ENCODE results near the gene SLC16A1. TPM values are rescaled to one million over a fixed set of nuclear protein-coding genes. Genes with fewer than 3 reads are reported as not detected.
"Not testable (repeated sequence)": the region's sequence is repeated elsewhere in the genome, so short reads cannot be mapped to it uniquely, and the experiment has no call there.

The SLC16A1 gene
- polyA plus RNA-seq, 3 donors, result 54.2 to 72.7 (median 54.6) TPM

DNA sequence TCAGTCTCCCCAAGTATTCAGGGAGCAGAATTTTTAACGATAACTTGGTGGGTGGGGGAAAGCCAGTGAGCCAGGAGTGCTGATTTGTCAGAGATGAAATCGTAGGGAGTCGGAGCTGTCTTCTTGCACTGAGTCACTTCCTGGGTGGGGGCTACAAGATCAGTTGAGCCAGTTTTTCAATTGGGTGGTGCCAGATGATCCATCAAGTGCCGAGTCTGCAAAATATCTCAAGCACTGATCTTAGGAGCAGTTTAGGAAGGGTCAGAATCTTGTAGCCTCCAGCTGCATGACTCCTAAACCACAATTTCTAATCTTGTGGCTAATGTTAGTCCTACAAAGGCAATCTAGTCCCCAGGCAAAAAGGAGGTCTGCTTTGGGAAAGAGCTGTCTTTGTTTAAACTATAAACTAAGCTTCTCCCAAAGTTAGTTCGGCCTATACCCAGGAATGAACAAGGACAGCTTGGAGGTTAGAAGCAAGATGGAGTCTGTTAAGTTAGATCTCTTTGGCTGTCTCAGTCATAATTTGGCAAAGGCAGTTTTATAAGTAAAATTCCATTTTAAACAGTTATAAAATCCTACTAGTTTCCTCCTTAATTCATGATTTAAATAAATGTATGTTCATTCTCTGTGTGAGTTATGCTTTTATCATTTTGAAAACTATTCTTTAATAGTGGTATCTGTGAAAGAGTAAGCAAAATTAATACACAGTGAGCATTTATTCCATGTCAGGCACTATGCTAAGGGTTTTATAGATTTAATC lies 51.7 kb downstream of the SLC16A1 start:
- DNase-seq (ENCODE audit: extremely low read depth in 1 of 11, low read depth in 9 of 11, low spot score in 4 of 11), result no peak

DNA sequence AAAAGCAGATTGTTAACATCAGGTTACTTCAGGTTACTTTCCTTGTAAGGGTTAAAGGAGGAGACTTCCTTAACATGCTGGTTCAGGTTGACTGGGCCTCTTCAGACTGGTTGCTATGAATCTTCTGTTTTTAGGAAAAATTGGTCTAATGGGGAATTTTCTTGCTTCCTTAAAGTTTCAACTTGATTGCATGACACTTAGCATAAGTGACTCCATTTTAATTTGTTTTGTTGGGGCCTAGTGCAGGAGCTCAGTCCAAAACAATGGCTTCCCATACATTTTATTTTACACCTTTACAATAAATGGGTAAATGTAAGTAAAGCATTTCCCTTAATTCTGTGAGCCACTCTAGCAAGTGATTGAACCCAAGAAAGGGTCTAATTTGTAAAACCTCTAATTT lies 53.8 kb downstream of the SLC16A1 start:
- DNase-seq (ENCODE audit: extremely low read depth in 1 of 11, low read depth in 9 of 11, low spot score in 4 of 11), result no peak

GRCh38 chr1:112901387-112901786 lies 54.6 kb downstream of the SLC16A1 start:
- DNase-seq (ENCODE audit: extremely low read depth in 1 of 11, low read depth in 9 of 11, low spot score in 4 of 11), result no peak

DNA sequence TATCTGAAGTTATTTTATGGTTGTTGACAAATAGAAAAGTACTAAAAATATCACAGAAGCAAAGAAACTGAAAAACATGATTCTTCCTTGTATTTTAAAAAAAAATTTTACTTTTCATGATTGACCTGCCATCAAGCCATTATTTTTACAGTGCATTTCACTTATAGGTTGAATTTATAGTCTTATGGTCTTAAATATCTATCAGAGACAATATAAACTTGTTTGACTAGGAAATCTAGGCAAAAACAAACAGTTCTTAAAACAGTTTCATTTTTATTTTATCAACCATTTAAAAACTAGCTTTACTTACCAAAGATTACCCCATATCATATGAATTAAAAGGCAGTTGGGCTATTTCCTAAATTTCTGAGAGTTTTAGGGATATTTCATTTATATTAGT lies 59.2 kb downstream of the SLC16A1 start:
- no peak for DNase-seq (ENCODE audit: extremely low read depth in 1 of 11, low read depth in 9 of 11, low spot score in 4 of 11)

DNA sequence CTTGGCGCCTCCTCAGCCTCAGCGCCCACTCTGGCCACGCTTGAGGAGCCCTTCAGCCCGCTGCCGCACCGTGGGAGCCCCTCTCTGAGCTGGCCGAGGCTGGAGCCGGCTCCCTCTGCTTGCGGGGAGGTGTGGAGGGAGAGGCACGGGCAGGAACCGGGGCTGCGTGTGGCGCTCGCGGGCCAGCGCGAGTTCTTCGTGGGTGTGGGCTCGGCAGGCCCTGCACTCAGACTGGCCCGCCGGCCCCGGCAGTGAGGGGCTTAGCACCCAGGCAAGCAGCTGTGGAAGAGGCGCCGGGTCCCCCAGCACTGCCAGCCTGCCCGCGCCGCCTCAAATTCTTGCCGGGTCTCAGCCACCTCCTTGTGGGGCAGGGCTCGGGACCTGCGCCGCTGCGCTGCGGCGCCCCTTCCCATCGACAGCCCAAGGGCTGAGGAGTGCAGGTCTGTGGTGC lies 61.4 kb downstream of the SLC16A1 start:
- no peak for DNase-seq (ENCODE audit: extremely low read depth in 1 of 11, low read depth in 9 of 11, low spot score in 4 of 11)

DNA sequence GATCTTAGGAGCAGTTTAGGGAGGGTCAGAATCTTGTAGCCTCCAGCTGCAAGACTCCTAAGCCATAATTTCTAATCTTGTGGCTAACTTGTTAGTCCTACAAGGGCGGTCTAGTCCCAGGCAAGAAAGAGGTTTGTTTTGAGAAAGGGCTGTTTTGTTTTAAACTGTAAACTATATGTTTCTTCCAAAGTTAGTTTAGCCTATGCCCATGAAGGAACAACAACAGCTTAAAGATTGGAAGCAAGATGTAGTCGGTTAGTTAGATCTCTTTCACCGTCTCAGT lies 62.0 kb downstream of the SLC16A1 start:
- no peak for DNase-seq (ENCODE audit: extremely low read depth in 1 of 11, low read depth in 9 of 11, low spot score in 4 of 11)

DNA sequence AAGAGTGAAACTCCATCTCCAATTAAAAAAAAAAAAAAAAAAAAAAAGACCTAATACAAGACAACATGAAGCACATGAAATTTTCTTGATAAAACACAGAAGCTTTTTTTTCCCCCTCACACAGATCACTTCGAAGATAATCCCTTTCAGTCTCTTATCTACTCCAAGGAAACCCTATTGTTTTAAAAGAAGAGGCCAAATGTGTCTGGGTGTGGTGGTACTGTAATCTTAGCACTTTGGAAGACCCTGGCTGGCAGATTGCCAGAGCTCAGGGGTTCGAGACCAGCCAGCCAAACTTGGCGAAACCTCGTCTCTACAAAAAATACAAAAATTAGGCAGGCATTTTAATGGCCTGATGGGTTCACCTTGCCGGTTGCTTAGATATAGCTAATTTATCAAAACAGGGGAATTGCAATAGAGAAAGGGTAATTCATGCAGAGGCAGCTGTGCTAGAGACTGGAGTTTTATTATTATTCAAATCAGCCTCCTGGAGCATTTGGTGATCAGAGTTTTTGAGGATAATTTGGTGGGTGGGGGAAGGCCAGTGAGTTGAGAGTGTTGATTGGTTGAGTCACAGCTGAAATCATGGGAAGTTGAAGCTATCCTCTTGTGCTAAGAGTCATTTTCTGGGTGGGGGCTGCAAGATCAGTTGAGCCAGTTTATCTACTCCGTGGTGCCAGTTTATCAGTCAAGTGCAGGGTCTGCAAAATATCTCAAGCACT lies 62.5 kb downstream of the SLC16A1 start:
- DNase-seq (ENCODE audit: extremely low read depth in 1 of 11, low read depth in 9 of 11, low spot score in 4 of 11), result no peak

DNA sequence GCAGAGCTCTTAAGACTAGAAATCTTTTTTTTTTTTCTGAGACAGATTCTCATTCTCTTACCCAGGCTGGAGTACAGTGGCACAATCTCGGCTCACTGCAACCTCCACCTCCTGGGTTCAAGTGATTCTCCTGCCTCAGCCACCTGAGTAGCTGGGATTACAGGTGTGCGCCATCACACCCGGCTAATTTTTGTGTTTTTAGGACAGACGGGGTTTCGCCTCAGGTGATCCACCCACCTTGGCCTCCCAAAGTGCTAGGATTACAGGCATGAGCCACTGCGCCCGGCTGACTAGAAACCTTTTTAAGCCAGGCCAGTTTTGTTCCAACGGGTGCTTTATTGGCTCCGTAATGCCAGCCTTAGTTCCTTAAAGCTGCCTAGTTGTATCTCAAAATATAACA lies 66.1 kb downstream of the SLC16A1 start:
- DNase-seq (ENCODE audit: extremely low read depth in 1 of 11, low read depth in 9 of 11, low spot score in 4 of 11), result not testable (repeated sequence)

DNA sequence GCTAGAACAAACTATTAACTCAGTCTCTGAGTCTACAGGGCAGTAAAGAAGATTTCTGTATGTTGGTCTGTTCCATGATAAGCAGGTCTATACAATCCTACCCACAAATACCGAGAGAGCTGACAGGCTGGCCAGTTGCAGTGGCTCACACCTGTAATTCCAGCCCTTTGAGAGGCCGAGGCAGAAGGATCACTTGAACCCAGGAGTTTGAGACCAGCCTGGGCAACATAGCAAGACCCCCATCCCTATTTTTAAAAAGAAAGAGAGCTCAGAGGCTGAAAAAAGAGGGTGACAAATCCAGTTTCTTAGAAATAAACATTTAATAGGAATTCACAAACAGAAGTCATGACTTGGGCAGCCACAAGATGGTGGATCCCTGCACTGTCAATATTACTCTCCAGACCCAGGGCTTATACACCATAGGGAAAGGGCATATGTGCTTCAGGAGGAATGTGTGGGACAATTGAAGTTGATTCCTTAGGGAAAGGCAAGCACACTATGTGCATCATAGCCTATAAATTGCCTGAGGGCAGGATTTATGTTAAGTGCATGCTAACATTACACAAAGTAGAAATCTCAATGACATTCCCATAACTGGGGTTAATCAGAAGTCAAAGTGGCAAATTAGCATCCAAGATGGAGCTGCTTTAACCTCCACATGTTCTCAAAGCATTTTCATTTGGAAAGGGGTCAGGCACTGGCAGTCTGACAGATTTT lies 66.8 kb downstream of the SLC16A1 start:
- no peak for DNase-seq (ENCODE audit: extremely low read depth in 1 of 11, low read depth in 9 of 11, low spot score in 4 of 11)

DNA sequence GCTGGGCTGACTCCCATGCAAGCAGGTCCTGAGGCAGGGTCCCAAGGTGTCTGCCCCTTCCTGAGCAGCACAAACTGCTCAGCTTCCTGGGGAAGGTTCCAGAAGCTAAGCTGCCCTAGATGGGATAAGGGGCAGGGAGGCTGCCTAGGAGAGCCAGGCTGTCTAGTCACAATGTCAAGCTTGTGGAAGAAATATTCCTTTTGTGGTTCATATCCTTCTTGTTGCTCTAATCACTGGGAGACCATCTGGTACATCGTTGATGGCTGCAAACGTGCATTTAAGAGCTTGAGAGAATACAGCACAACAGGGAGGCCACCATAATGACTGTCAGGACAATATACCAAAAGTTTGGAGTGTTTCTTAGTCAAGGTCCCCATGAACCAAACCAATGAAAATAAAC lies 67.4 kb downstream of the SLC16A1 start:
- no peak for DNase-seq (ENCODE audit: extremely low read depth in 1 of 11, low read depth in 9 of 11, low spot score in 4 of 11)

GRCh38 chr1:112887599-112888283 lies 68.3 kb downstream of the SLC16A1 start:
- DNase-seq (ENCODE audit: extremely low read depth in 1 of 11, low read depth in 9 of 11, low spot score in 4 of 11), result no peak

DNA sequence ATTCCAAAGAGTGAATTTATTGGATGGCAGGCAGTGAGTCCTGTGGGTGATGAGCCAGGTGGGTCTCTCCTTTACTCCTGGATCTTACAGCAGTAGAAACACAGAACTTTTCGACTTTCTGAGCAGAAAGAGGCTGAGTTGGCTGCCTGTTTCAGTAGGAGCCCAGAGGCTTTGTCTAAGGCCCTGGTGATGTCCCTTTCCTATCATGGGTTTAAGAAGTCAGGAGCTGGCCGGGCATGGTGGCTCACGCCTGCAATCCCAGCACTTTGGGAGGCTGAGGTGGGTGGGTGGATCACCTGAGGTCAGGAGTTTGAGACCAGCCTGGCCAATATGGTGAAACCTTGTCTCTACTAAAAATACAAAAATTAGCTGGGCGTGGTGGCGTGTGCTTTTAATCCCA lies 71.0 kb downstream of the SLC16A1 start:
- not testable (repeated sequence) for DNase-seq (ENCODE audit: extremely low read depth in 1 of 11, low read depth in 9 of 11, low spot score in 4 of 11)

DNA sequence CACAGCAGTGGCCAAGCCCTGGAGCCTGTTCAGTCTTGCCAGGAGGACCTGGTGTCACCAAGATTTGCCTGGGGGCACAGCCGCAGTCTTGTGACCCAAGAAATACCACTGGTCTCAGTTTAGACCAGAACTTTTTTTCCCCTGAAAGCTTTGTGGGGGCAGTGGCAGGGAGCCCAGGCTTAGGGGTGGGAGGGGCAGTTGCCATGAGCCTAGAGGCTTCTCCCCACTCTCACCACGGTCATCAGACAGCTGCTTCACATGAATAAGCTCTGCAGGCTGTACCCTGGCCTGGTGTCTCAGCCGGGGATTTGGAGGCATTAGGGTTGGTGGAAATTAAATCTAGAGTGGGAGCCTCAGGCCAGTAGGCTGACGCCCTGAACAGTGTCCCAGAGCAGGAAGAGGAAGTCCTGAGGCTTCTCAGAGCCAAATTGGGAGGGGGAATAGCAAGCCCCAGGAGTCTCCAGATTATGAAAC lies 73.7 kb downstream of the SLC16A1 start:
- no peak for DNase-seq (ENCODE audit: extremely low read depth in 1 of 11, low read depth in 9 of 11, low spot score in 4 of 11)

DNA sequence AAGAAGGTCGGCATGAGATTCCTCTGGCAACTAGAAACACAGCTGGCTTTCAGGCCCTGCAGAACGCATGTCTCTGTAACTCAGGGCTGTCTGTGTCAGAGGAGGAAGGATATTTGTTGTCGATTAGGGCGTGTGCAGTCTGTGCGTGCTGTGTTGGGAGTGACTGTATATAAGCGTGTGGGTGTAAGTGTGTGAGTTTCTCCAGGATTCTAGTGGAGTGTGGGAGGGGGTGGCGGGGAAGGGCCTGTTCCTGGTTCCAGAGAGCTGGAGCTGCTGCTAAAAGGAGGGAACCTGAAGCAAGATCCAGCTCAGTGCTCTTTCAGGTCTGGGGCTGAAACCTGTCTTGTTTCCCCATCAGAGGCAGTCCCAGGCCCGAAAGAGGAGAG lies 74.3 kb downstream of the SLC16A1 start:
- DNase-seq (ENCODE audit: extremely low read depth in 1 of 11, low read depth in 9 of 11, low spot score in 4 of 11), result no peak

DNA sequence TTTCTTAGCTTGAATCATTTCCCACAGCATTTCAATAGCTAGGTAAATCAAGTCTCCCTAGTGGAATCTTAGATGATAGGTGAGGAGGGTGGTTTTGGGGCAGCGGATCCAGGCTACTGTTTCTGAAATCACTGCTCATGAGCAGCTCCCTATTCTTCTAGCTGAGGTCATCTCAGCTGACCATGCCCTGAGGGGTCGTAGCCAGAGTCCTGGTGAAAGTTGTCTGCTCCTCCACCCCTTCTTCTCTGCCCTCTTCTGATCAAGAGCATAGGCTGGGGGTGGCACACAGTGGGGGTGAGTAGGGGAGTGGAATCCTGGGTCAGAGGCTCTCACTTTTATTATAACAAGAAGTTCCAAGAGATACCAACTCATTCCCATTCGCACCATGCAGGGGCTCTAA lies 76.2 kb downstream of the SLC16A1 start:
- DNase-seq (ENCODE audit: extremely low read depth in 1 of 11, low read depth in 9 of 11, low spot score in 4 of 11), result no peak

DNA sequence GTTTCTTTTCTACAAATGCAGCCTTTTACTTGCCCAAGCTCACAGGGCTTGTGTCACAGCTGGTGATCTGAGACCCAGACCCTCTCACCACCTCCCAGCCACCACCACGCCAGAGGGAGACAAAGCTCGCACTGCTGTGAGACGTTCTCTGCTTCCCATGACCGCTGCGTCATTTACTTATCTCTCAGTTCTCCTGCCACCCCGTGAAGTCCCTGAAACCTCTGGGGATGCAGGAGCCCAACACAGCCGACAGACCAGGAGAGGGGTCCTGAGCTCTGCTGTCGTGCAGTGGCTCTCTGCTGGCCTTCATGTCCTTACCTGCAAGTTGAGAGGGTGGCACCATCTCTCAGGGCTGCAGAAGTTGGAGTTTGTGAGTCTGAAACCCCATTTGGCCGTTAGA lies 77.7 kb downstream of the SLC16A1 start:
- DNase-seq (ENCODE audit: extremely low read depth in 1 of 11, low read depth in 9 of 11, low spot score in 4 of 11), result no peak

DNA sequence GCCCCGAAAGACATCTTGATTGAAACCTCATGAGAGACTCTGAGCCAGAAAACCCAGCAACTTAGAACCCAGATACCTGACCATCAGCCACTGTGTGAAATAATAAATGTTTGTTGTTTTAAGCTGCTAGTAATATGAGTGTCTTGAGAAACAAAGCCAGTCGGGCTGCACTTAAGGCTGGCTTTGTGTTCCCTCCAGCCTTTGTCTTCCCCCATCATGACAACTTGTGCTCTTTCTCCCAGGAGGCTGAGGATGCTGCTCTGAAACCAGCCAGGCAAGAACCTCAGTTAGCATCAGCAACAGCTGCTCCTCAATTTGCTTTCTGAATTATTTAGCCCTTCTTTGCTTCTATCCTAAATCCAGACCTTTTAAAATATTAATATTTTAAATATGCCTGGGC lies 78.2 kb downstream of the SLC16A1 start:
- no peak for DNase-seq (ENCODE audit: extremely low read depth in 1 of 11, low read depth in 9 of 11, low spot score in 4 of 11)

DNA sequence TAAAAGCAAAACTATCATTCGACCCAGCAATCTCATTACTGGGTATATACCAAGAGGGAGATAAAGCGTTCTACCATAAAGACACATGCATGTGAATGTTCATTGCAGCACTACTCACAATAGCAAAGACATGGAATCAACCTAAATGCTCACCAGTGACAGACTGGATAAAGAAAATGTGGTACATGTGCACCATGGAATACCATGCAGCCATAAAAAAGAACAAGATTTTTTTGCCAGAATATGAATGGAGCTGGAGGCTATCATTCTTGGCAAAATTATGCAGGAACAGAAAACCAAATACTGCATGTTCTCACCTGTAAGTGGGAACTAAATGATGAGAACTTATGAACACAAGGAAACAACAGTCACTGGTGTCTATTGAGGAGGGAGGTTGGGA lies 79.7 kb downstream of the SLC16A1 start:
- DNase-seq (ENCODE audit: extremely low read depth in 1 of 11, low read depth in 9 of 11, low spot score in 4 of 11), result no peak

DNA sequence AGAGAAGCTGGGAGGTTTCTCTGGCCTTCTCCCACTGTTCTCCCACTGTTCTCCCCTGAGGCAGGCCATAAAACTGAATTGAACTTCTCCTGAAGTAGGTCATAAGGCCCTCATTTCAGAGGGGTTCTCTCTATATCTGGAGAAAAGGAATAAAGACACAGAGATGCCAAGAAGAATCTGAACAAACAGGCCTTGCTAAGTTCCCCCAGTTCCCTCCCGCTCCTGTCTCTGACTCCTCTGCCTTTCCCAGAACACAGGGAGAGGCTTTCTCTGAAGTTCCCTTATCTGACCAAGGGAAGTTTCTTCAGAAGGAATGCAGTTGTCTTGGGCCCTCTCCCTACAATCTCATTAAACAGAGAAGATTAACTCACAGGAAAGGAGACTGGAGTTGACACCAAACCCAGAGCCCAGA lies 83.4 kb downstream of the SLC16A1 start:
- DNase-seq (ENCODE audit: extremely low read depth in 1 of 11, low read depth in 9 of 11, low spot score in 4 of 11), result no peak
